Chondrocyte (in vitro differentiated cells): Measurements from ENCODE around the gene MOCOS. TPM values are rescaled to one million over a fixed set of nuclear protein-coding genes. Genes with fewer than 3 reads are reported as not detected.

Experiments used
- DNase-seq: peaks from one replicate; pipeline ENCODE4 v3.0.0; 2021; ENCODE audit warnings: mixed read lengths, low spot score
- H3K27ac Mint-ChIP-seq: one replicate; pipeline ENCODE4 v1.8.0; 2021; ENCODE audit warnings: mild to moderate bottlenecking, moderate library complexity, mixed read lengths; ENCODE audit not compliant: unreplicated experiment
- H3K27me3 Mint-ChIP-seq: 2 replicates; pipeline ENCODE4 v1.8.0; 2021; ENCODE audit warnings: low read depth, mixed read lengths
- H3K36me3 Mint-ChIP-seq: 2 replicates; pipeline ENCODE4 v1.8.0; 2021; ENCODE audit warnings: low read depth, mixed read lengths
- H3K4me1 Mint-ChIP-seq: 2 replicates; pipeline ENCODE4 v1.8.0; 2021; ENCODE audit warnings: low read depth, mild to moderate bottlenecking, mixed read lengths
- H3K4me3 Mint-ChIP-seq: one replicate; pipeline ENCODE4 v1.8.0; 2021; ENCODE audit warnings: mild to moderate bottlenecking, moderate library complexity, mixed read lengths; ENCODE audit not compliant: unreplicated experiment
- H3K9me3 Mint-ChIP-seq: 2 replicates; pipeline ENCODE4 v1.8.0; 2021; ENCODE audit warnings: low read depth, mixed read lengths
- CTCF ChIP-seq: fragments of 200-600 bp; sonication (generic); IDR thresholded peaks from 2 replicates; pipeline ENCODE4 v1.5.0; 2021; ENCODE audit warnings: antibody characterized with exemption, mild to moderate bottlenecking, moderate library complexity
- total RNA-seq: library from RNA; stranded (reverse); gene quantifications from 3 replicates; pipeline ENCODE4 v1.2.1, GENCODE V29; 2021

Gene MOCOS
- total RNA-seq, 1 donor from 2014 or later, result 13.2 TPM

- Mint-ChIP-seq H3K4me3 (peak within 1 kb of the TSS; percentile 61), H3K36me3 (peaks cover 2% of the 10 kb centered on the region), H3K27me3 (peaks cover 8% of the 10 kb centered on the region), H3K4me1 (peaks cover 5% of the 10 kb centered on the region), H3K27ac (peak within 1 kb of the TSS; percentile 80), H3K9me3 (no peaks in the 10 kb centered on the region)
- TF ChIP-seq CTCF, result no peak
- no peak for DNase-seq
Observed at GRCh38 chr18:36297417-36298125, 110.3 kb downstream of the MOCOS start, which contains the start of gene FHOD3. FHOD3 (plus strand) TSS chr18:36297713; CDS start chr18:36297836, 123 bp downstream.

GRCh38 chr18:36298126-36298741, 110.9 kb downstream of the MOCOS start:
- Mint-ChIP-seq H3K27me3 (peaks cover 13% of the 10 kb centered on the region), H3K27ac (no peak overlapping the region), H3K9me3 (no peaks in the 10 kb centered on the region), H3K36me3 (peaks cover 2% of the 10 kb centered on the region), H3K4me1 (peaks cover 5% of the 10 kb centered on the region), H3K4me3 (peak overlapping the region; percentile 61)
- no peak for TF ChIP-seq CTCF
- DNase-seq, result no peak

- H3K9me3 Mint-ChIP-seq, result no peaks in the 10 kb centered on the region
- no peak overlapping the region for H3K27ac Mint-ChIP-seq
- H3K4me1 Mint-ChIP-seq, result peaks cover 5% of the 10 kb centered on the region
- peaks cover 2% of the 10 kb centered on the region for H3K36me3 Mint-ChIP-seq
- TF ChIP-seq CTCF, result no peak
- H3K27me3 Mint-ChIP-seq, result peaks cover 20% of the 10 kb centered on the region
- DNase-seq, result no peak
- peak overlapping the region; percentile 33 for H3K4me3 Mint-ChIP-seq
Observed at GRCh38 chr18:36299015-36299414, 111.7 kb downstream of the MOCOS start.

- H3K4me1 Mint-ChIP-seq, result peaks cover 5% of the 10 kb centered on the region
- DNase-seq, result no peak
- H3K36me3 Mint-ChIP-seq, result peaks cover 2% of the 10 kb centered on the region
- H3K4me3 Mint-ChIP-seq, result no peak overlapping the region
- peaks cover 20% of the 10 kb centered on the region for H3K27me3 Mint-ChIP-seq
- no peak overlapping the region for H3K27ac Mint-ChIP-seq
- no peak for TF ChIP-seq CTCF
- H3K9me3 Mint-ChIP-seq, result no peaks in the 10 kb centered on the region
Observed at GRCh38 chr18:36300211-36300610, 112.9 kb downstream of the MOCOS start.

GRCh38 chr18:36301884-36302283, 114.6 kb downstream of the MOCOS start:
- no peak for TF ChIP-seq CTCF
- Mint-ChIP-seq H3K4me3 (no peak overlapping the region), H3K9me3 (no peaks in the 10 kb centered on the region), H3K27me3 (peaks cover 24% of the 10 kb centered on the region), H3K27ac (peak overlapping the region; percentile 63), H3K4me1 (peaks cover 5% of the 10 kb centered on the region), H3K36me3 (peaks cover 2% of the 10 kb centered on the region)
- DNase-seq, result no peak
